Activated T-cell treated with anti-CD3 and anti-CD28 coated beads, Interleukin-2, amount 50 U/mL, for 72 hours (primary cell): ENCODE results near the gene PMEPA1. TPM values are rescaled to one million over a fixed set of nuclear protein-coding genes. Genes with fewer than 3 reads are reported as not detected.

Experiments used
- ATAC-seq, 2 donors: fragments of 150-1000 bp; cut with Tn5 transposase; replicated peaks in 1 of 2; 2 replicates each; pipeline ENCODE4 v1.10.0; 2021; ENCODE audit warnings: moderate library complexity in 2 of 2, mild to moderate bottlenecking in 1 of 2
- DNase-seq, 2 donors: peaks; one replicate each; pipeline ENCODE4 v3.0.0; 2021 to 2022; ENCODE audit warnings: mixed read lengths in 1 of 2
- H3K27ac Mint-ChIP-seq: one replicate; pipeline ENCODE4 v1.8.0; 2022; ENCODE audit warnings: mild to moderate bottlenecking, moderate library complexity, mixed read lengths
- H3K27me3 Mint-ChIP-seq: one replicate; pipeline ENCODE4 v1.8.0; 2022; ENCODE audit warnings: low read depth, mixed read lengths
- H3K36me3 Mint-ChIP-seq, 2 donors: one replicate each; pipeline ENCODE4 v1.8.0; 2022; ENCODE audit warnings: mixed read lengths in 2 of 2, mild to moderate bottlenecking in 1 of 2; ENCODE audit not compliant: insufficient read depth in 2 of 2
- H3K4me1 Mint-ChIP-seq: one replicate; pipeline ENCODE4 v1.8.0; 2022; ENCODE audit warnings: low read depth, mixed read lengths
- H3K4me3 Mint-ChIP-seq, 2 donors: one replicate each; pipeline ENCODE4 v1.8.0; 2022; ENCODE audit warnings: mild to moderate bottlenecking in 2 of 2, mixed read lengths in 2 of 2, moderate library complexity in 2 of 2
- H3K9me3 Mint-ChIP-seq, 2 donors: one replicate each; pipeline ENCODE4 v1.8.0; 2022; ENCODE audit warnings: mixed read lengths in 2 of 2
- total RNA-seq, 2 donors: library from RNA; stranded (reverse); gene quantifications; one replicate each; pipeline ENCODE4 v1.2.3, GENCODE V29; 2022

Gene PMEPA1
- total RNA-seq, 2 donors from 2014 or later = 4.3 to 4.6 TPM

DNA sequence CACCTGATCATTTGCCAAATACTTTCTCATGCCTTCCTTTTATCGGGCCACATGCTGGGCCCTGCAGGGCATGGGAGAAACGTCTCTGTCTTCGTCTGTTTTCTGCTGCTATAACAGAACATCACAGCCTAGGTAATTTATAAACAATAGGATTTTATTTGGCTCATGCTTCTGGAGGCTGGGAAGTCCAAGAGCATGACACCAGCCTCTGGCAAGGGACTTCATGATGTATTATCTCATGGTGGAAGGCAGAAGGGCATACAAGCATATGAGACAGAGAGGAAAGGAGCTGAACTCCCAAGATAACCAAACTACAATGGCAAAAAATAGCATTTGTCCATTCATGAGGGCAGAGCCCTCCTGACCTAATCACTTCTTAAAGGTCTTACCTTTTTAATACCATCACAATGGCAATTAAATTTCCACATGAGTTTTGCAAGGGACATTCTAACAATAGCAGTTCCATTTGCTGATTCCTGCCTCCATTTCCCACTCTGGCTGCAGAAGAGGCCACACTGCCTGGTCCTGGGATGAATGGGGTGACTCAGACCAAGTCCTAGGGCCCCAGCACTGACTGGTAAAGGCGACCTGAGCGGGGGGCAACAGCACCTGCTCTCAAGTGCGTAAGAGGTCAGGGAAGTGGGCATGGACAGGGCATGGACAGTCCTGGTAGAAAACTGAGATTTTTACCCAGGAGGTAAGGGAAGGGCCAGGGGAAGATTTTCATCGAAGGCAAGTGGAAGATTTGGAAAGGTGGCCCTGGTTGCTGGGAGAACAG lies 84.4 kb downstream of the PMEPA1 start:
- ATAC-seq (no peak), DNase-seq (no peak)
- H3K4me3 Mint-ChIP-seq = no peak overlapping the region
- no peak overlapping the region for H3K27ac Mint-ChIP-seq
- H3K4me1 Mint-ChIP-seq = peaks cover 71% of the 10 kb centered on the region
- H3K27me3 Mint-ChIP-seq = no peaks in the 10 kb centered on the region
- peaks cover 8 to 12% of the 10 kb centered on the region in 2 donors for H3K36me3 Mint-ChIP-seq
- peaks cover 2 to 4% of the 10 kb centered on the region in 2 donors for H3K9me3 Mint-ChIP-seq

DNA sequence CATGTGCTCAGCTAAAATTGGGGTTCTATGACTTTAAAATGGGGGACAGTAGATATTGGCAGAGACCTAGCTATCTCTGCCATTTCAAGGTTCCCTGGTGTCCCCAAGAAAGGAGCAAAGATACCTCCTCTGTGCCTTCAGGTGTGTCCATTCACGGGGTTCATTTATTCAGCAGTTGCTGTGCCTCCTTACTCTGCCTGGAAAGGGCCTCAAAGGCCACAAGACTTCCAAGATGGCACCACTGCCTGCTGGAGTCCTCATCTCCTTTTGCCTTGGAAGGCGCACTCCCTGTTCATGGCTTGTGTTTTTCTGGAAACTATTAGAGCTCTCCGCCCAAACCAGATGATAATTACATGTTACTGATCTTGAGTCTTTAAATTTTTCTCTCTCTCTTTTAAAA lies 85.7 kb downstream of the PMEPA1 start:
- ATAC-seq = no peak
- Mint-ChIP-seq H3K27me3 (no peaks in the 10 kb centered on the region), H3K9me3 (peaks cover 2 to 4% of the 10 kb centered on the region in 2 donors), H3K27ac (no peak overlapping the region), H3K36me3 (peaks cover 8 to 12% of the 10 kb centered on the region in 2 donors), H3K4me3 (no peak overlapping the region), H3K4me1 (peaks cover 71% of the 10 kb centered on the region)
- DNase-seq = no peak

DNA sequence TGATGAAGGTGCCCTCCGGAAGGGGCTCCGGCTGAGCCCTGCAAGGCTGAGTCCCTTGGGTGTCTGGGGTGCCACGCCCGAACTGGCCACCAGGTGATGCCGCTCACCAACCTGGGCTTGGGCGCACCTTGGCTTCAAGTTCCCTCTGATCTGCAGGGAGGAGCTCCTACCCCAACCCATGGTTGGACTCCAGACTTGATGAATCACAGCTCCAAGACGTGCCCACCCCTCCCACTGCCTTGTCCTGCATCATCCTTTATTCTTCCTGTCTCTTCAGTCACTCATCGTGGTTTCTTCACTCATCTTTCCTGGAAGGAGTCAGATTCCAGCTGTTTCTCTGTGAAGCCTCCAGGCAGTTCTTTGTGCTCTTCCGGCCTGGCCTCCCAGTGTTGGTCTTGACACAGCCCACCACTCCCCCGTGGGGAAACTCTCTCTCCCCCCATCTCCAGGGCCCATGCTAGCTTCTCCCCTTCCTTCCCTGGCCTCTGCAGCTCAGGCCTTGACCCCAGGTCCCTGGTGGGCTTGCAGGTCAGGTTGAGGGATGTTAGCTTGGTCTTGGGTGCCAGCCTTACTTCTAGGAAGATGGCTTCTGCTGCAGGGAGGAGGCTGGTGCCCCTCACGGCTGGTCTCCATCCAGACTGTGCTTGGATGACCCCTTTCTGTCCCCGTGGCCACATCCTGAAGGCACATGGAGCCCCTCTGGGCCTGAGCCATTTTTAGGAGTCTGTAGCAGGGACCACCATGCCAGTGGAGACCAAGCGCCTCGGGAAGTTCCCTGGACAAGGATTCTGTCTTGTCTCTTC lies 87.0 kb downstream of the PMEPA1 start:
- no peak overlapping the region for H3K27ac Mint-ChIP-seq
- peak; percentile 73 to 77 for DNase-seq
- no peaks in the 10 kb centered on the region for H3K27me3 Mint-ChIP-seq
- peak overlapping the region in 1 of 2 donors; percentile 28 for H3K4me3 Mint-ChIP-seq
- no peak for ATAC-seq
- H3K4me1 Mint-ChIP-seq = peaks cover 74% of the 10 kb centered on the region
- H3K36me3 Mint-ChIP-seq = peaks cover 8 to 12% of the 10 kb centered on the region in 2 donors
- H3K9me3 Mint-ChIP-seq = peaks cover 2 to 4% of the 10 kb centered on the region in 2 donors

DNA sequence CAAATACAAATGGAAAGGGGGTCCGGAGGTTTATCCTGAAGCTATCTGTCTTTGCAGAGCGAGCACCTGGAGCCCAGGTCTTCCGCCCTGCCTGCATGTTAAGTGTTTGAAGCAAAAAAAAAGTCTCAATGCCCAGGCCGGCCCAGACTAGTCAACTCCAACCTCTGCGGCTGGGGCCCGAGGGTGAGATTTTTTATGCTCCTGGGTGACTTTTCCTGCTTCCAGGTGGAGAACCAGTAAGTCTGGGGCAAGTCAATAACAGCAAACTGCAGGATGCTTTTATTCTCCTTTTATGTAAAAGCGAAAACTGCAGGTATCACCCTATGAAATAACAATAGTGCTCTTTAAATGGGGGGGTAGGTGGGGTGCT lies 87.6 kb downstream of the PMEPA1 start:
- peaks cover 4% of the 10 kb centered on the region for H3K27me3 Mint-ChIP-seq
- DNase-seq (no peak), ATAC-seq (no peak)
- peak overlapping the region in 1 of 2 donors; percentile 28 for H3K4me3 Mint-ChIP-seq
- H3K4me1 Mint-ChIP-seq = peaks cover 74% of the 10 kb centered on the region
- peaks cover 2 to 4% of the 10 kb centered on the region in 2 donors for H3K9me3 Mint-ChIP-seq
- no peak overlapping the region for H3K27ac Mint-ChIP-seq
- peaks cover 8 to 12% of the 10 kb centered on the region in 2 donors for H3K36me3 Mint-ChIP-seq

DNA sequence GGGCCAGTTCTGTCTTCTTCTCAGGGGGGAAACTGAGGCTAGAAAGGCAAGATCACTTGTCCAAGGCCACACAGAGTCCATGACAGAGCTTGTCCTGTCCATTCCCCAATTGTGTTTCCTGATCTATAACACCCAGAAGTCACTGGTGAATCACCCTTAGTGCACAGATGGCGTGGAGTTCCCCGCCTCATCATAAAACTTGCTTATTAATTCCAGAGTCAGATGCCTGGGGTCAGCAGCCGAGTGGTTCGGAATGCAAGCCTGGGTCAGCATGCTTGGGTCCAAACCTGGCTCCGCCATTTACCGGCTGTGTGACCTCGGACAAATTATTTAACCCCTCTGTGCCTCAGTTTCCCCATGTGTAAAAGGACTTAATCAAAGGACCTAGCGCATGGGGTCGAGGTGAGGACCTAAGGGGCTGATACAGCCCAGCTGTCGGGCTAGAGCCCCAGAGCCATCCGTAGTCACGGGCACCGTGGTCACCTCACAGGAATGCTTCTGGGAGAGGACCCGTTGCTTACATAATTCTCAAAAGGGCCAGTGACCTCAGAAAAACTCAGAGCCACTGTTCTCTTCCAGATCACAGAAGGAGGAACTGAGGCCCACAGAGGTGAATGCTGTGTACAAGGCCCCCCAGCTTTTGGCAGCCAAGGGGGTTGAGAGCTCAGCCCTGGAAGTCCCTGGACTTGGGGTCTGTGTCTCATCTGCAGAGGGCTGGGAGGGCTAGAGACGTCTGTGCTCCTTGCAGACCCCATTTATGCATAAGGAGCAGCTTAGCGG lies 88.2 kb downstream of the PMEPA1 start:
- H3K36me3 Mint-ChIP-seq = peaks cover 8 to 12% of the 10 kb centered on the region in 2 donors
- H3K27me3 Mint-ChIP-seq = peaks cover 8% of the 10 kb centered on the region
- H3K4me1 Mint-ChIP-seq = peaks cover 71% of the 10 kb centered on the region
- DNase-seq (no peak), ATAC-seq (no peak)
- H3K27ac Mint-ChIP-seq = peak overlapping the region; percentile 42
- H3K9me3 Mint-ChIP-seq = peaks cover 2 to 4% of the 10 kb centered on the region in 2 donors
- peak overlapping the region; percentile 79 to 87 for H3K4me3 Mint-ChIP-seq

DNA sequence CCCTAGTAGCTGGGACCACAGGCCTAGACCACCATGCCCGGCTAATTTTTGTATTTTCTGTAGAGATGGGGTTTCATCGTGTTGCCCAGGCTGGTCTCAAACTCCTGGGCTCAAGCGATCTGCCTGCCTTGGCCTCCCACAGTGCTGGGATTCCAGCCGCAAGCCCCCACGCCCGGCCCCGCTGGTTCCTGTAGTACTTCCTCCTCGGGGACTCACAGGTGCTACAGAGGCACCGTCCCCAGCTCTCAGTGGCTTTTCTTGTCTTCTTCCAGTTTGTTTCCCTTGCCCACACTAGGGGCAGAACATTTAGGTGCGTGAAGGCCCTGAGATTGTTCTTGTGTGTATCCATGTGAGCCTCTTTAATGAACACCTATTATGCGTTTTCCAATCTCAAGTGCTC lies 88.8 kb downstream of the PMEPA1 start:
- peak overlapping the region; percentile 42 for H3K27ac Mint-ChIP-seq
- peak overlapping the region; percentile 79 to 87 for H3K4me3 Mint-ChIP-seq
- peaks cover 8% of the 10 kb centered on the region for H3K27me3 Mint-ChIP-seq
- ATAC-seq (no peak), DNase-seq (no peak)
- H3K9me3 Mint-ChIP-seq = peaks cover 2 to 4% of the 10 kb centered on the region in 2 donors
- peaks cover 65% of the 10 kb centered on the region for H3K4me1 Mint-ChIP-seq
- peaks cover 6 to 9% of the 10 kb centered on the region in 2 donors for H3K36me3 Mint-ChIP-seq

DNA sequence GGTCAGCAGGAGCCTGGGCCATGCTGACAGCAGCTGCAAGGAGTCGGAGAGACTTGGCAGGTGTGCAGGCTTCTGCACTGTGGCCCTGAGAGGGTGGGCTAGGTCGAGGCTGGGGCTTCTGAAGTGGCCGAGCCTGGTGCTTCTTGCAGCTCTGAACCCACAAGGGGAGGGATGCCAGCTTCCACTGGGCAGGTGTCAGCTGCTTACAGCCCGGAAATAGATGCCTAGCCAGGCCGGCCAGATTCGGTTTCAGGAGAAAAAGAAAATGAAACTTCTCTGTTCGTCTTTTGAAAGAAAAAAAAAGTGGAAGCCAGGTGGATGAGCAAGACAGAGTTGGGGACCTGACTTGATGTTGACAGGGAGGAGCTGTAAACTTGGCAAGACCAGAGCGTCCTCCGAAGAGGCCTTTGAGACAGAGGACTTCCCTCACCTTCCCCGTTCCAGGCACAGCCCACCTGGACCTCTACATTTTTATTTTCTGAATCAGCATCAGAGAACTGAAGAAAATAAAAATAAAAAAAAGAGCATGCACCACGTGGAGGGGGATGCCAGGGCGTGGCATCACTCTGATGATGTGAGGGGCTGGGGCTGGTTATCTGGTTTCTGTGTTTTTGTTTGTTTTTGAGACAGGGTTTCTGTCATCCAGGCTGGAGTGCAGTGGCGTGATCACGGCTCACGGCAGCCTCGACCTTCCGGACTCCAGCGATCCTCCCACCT lies 89.4 kb downstream of the PMEPA1 start, which contains the start of gene ZBP1:
Gene ZBP1 (minus strand): TSS at position 153 of the 717 bp plus-strand sequence. CDS start 131 bp downstream, at position 22.
- DNase-seq (peak; percentile 61), ATAC-seq (peak; percentile 39 to 41)
- peaks cover 60% of the 10 kb centered on the region for H3K4me1 Mint-ChIP-seq
- peaks cover 0 to 4% of the 10 kb centered on the region in 2 donors for H3K9me3 Mint-ChIP-seq
- peak within 1 kb of the TSS; percentile 79 to 87 for H3K4me3 Mint-ChIP-seq
- H3K36me3 Mint-ChIP-seq = peaks cover 5 to 6% of the 10 kb centered on the region in 2 donors
- H3K27me3 Mint-ChIP-seq = peaks cover 8% of the 10 kb centered on the region
- H3K27ac Mint-ChIP-seq = peak within 1 kb of the TSS; percentile 73

DNA sequence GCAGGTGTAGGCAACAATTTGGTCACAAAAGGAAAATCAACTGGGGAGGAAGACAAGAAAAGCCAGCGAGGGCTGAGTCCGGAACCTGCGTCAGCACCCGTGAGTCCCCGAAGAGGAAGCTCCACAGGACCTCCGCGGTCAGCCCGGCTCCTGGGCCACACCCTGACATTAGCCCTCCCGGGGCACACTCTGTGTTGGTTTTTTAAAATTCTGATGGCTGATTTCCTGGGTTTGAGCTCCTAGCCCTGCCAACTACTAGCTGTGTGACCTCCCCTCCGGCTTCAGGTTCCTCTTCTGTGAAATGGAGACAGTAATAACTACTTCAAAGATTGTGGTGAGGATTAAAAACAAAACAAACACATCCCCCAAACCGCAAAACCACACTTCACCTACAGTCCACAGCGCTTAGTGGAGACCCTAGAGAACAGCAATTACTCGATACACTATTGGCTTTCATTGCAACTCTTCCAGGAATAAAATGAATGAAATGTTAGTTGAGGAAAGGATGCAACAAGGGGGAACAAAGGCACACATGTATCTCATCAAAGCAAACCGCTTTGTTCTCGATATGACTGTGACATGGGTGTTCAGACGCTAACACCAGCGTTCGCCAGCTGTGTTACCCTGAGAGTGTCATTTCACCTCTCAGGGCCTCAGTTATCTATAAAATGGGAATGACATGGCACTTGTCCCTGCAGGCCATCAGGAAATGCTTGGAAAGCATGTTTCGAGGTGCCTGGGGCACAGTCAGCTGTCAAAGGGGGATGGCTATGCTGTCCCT lies 90.6 kb downstream of the PMEPA1 start:
- H3K4me1 Mint-ChIP-seq = peaks cover 59% of the 10 kb centered on the region

DNA sequence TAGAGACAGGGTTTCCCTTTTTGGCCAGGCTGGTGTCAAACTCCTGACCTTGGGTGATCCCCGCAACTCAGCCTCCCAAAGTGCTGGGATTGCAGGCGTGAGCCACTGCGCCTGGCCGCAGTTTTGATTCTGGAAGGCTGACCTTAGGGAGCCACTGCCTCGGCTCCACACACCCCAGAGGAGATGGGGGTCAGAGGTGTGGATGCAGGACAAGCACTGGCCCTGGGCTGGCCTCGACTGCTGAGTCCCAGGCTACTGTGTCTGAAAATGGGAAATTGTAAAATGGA lies 91.1 kb downstream of the PMEPA1 start:
- ATAC-seq = no peak
- Mint-ChIP-seq H3K36me3 (no peaks in the 10 kb centered on the region), H3K4me1 (peaks cover 59% of the 10 kb centered on the region), H3K27ac (peak overlapping the region; percentile 92), H3K4me3 (peak overlapping the region; percentile 79 to 87), H3K9me3 (no peaks in the 10 kb centered on the region), H3K27me3 (peaks cover 8% of the 10 kb centered on the region)
- no peak for DNase-seq

More for the DNA sequence above, 90.6 kb downstream of the PMEPA1 start:
- H3K36me3 Mint-ChIP-seq = no peaks in the 10 kb centered on the region
- DNase-seq = peak; percentile 82
- ATAC-seq = peak; percentile 79 to 80
- peak overlapping the region; percentile 79 to 87 for H3K4me3 Mint-ChIP-seq
- H3K27ac Mint-ChIP-seq = peak overlapping the region; percentile 92
- H3K9me3 Mint-ChIP-seq = no peaks in the 10 kb centered on the region
- peaks cover 8% of the 10 kb centered on the region for H3K27me3 Mint-ChIP-seq

DNA sequence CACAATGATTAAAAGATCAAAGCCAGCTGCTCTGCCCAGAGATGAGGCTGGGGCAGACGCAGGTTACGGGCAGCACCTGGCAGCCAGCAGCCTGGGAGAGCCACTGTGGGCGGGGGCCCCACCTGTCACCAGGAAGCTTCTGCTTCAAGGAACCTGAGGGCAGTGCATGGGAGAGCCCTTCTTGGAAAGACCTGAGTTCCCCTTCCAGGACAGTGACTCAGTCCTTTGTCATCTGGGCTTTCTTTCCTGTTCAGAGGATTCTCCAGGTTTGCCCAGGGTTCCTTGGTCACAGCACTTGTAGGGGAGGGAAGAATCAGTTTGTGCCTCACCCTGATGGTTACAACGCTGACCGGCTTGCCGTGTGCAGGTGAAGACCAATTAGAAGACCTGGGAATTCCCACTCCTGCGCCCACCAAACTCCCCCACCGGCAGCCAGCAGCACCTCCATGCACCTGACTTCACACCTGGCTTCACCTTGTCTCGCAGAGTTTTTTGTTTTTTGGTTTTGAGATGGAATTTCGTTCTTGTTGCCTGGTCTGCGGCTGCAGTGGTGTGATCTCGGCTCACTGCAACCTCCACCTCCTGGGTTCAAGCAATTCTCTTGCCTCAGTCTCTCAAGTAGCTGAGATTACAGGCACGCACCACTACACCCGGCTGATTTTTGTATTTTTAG lies 91.6 kb downstream of the PMEPA1 start:
- peak in 1 of 2 donors; percentile 3 for ATAC-seq
- Mint-ChIP-seq H3K4me1 (peaks cover 59% of the 10 kb centered on the region), H3K36me3 (no peaks in the 10 kb centered on the region), H3K9me3 (no peaks in the 10 kb centered on the region), H3K27me3 (peaks cover 8% of the 10 kb centered on the region), H3K4me3 (peak overlapping the region; percentile 79 to 87), H3K27ac (peak overlapping the region; percentile 92)
- peak in 1 of 2 donors; percentile 49 for DNase-seq

DNA sequence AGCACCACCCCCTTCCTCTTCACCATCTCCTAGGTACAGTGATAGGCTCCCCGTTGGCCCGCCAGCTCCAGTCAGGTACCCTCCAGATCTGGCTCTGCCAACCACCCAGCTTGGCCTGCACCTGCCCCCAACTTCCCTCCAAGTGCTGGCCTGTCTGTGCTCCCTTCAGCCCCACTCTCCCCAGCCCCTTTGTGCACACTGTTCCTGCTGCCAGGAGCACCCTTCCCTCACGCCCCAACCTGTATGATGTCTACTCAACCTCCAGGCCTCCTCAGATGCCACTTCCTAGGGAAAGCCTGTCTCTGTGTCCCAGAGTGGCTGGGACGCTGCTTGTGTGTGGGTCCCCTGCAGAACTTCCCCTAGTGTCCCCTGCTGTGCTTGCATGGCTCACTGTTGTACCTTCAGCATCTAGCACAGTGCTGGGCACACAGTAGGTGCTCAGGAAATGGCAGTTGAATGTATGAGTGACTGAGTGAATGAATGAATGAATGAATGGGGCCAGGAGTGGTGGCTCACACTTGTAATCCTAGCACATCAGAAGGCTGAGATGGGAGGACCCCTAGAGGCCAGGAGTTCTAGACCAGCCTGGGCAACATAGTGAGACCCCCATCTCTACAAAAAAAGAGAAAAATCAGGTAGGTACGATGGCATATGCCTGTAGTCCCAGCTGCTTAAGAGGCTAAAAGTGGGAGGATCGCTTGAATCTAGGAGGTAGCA lies 92.6 kb downstream of the PMEPA1 start:
- Mint-ChIP-seq H3K27me3 (peaks cover 8% of the 10 kb centered on the region), H3K27ac (no peak overlapping the region), H3K4me3 (peak overlapping the region in 1 of 2 donors; percentile 20), H3K36me3 (no peaks in the 10 kb centered on the region), H3K9me3 (no peaks in the 10 kb centered on the region), H3K4me1 (peaks cover 51% of the 10 kb centered on the region)
- peak in 1 of 2 donors; percentile 0 for DNase-seq
- no peak for ATAC-seq
